Heart left ventricle (tissue), 16 donors: ENCODE data around the gene SIRT5. TPM values are rescaled to one million over a fixed set of nuclear protein-coding genes. Genes with fewer than 3 reads are reported as not detected.
A peak's percentile ranks its signal among the peaks of the same experiment; 100 is the strongest.

ENCODE experiments used
- ATAC-seq, 4 donors: fragments of 200-7000 bp; cut with Tn5 transposase; one replicate each; pipeline ENCODE4 v1.9.1; 2020 to 2022; ENCODE audit warnings: moderate library complexity in 4 of 4, mild to moderate bottlenecking in 3 of 4, moderate number of reproducible peaks in 1 of 4
- DNase-seq, 5 donors: peaks; one replicate each; pipeline ENCODE4 v3.0.0-alpha.2; 2020
- H3K27ac ChIP-seq, 12 donors: fragments of 200-600 bp; sonication (generic) in 4 of 12; one replicate each; pipeline versions ENCODE4 v1.5.0 to v1.8.0; 2016 to 2022; ENCODE audit warnings: mild to moderate bottlenecking in 2 of 12
- H3K27me3 ChIP-seq, 9 donors: fragments of 200-600 bp; sonication (generic) in 2 of 9; one replicate each; pipeline versions ENCODE4 v1.5.1 to v1.8.0; 2016 to 2022; ENCODE audit warnings: mild to moderate bottlenecking in 3 of 9
- H3K36me3 ChIP-seq, 9 donors: fragments of 200-600 bp; sonication (generic) in 2 of 9; one replicate each; pipeline versions ENCODE4 v1.5.0 to v1.8.0; 2018 to 2022; ENCODE audit warnings: mild to moderate bottlenecking in 2 of 9
- H3K4me1 ChIP-seq, 12 donors: fragments of 200-600 bp; sonication (generic) in 4 of 12; one replicate each; pipeline versions ENCODE4 v1.5.0 to v1.8.0; 2016 to 2022; ENCODE audit warnings: mild to moderate bottlenecking in 3 of 12
- H3K4me3 ChIP-seq, 12 donors: fragments of 200-600 bp; sonication (generic) in 4 of 12; one replicate each; pipeline versions ENCODE4 v1.5.0 to v1.8.0; 2017 to 2022; ENCODE audit warnings: mild to moderate bottlenecking in 9 of 12, moderate library complexity in 4 of 12
- H3K9me3 ChIP-seq, 12 donors: fragments of 200-600 bp; sonication (generic) in 4 of 12; one replicate each; pipeline versions ENCODE4 v1.5.0 to v1.8.0; 2016 to 2022; ENCODE audit warnings: mild to moderate bottlenecking in 1 of 12
- POLR2A ChIP-seq, 2 donors: fragments of 450-650 bp; IDR thresholded peaks; one replicate each; pipeline ENCODE4 v1.6.1; 2017; ENCODE audit warnings: antibody characterized with exemption in 2 of 2, mild to moderate bottlenecking in 2 of 2, moderate library complexity in 2 of 2
- WGBS, 4 donors: extraction: QIAGEN DNeasy Blood & Tissue Kit in 2 of 4; methylation state at CpG; one replicate each; pipeline versions ENCODE4 v1.1.5 to v1.1.7; 2013 to 2018; 5-methylcytosine and 5-hydroxymethylcytosine counted together
- intact Hi-C, 10 donors: fragments of 100-400 bp; cut with DNase I; formaldehyde crosslinking; loops; one replicate each; pipeline versions ENCODE4 v1.11.1 to v1.14.2; 2022
- polyA plus RNA-seq, 2 donors: library from polyadenylated mRNA; stranded (reverse); fragments of 200-250 nt; gene quantifications; one replicate each; pipeline ENCODE4 v1.2.3, GENCODE V29; 2013
- total RNA-seq, 9 donors: library from RNA; depleted of rRNA in 2 of 9; stranded (reverse); fragments of >200 nt in 2 of 9; fragmentation: NEBNext Ultra II Directional in 3 of 9; extraction: Animal tissue kit (Norgen Biotek cat#: 25700) in 3 of 9; gene quantifications; one replicate each; pipeline versions ENCODE4 v1.1.0 to v1.2.4, GENCODE V29; 2016 to 2023
- TF ChIP-seq, protein P1 (sequence below), 12 donors: fragments of 200-600 bp; sonication (generic) in 4 of 12; IDR thresholded peaks; one replicate each; pipeline versions ENCODE4 v1.5.0 to v1.8.0; 2018 to 2022; ENCODE audit warnings: antibody characterized with exemption in 12 of 12, mild to moderate bottlenecking in 5 of 12
- donor health status: ischemic (EF 13 %, LVEDD 7.1; RV severe dilation, severe dysfunction).
- donor health status: healthy with polysubstance abuse.
- donor health status: DM: no; HTN: yes; CAD: no.
- donor health status: DM: no; HTN: no; CAD: no.
- donor health status: ischemic (EF 25% LVEDD 6.9; RV normal size, moderate dysfunction).
- donor health status: ischemic (EF 25% LVEDD 5.7; RV mildly dilated, moderate dysfunction).
- donor health status: healthy.
- donor health status: DM: yes; HTN: yes; CAD: no.
- donor health status: ischemic (EF 35%, LVEDD 5.7; RV mildly dilated, moderate dysfunction).
- donor health status: nonischemic (EF 11% LVEDD 7.7; RV severe dilation, severe dysfunction).
- donor health status: DM: yes; HTN: yes; CAD: no.
- donor health status: PGD.
- donor health status: ischemic (EF 29% LVEDD 5.4; RV normal size, mild dysfunction).
- donor health status: nonischemic (EF 23%, LVEDD 6.1; RV moderate dilation, normal function).

Gene SIRT5
- total and polyA plus RNA-seq, 11 donors, result 13.1 to 60.0 (median 37.1) TPM

- peaks cover 0 to 97% (median 81%) of the 10 kb centered on the region in 9 donors for H3K36me3 ChIP-seq
- H3K4me3 ChIP-seq, result no peak overlapping the region
- 58 to 68% (median 61%) methylated on average over 4 of the region's 4 CpGs for WGBS, 4 donors
- no peaks in the 10 kb centered on the region for H3K27me3 ChIP-seq
- no peak for TF ChIP-seq POLR2A (IDR thresholded peaks at IDR 0.05)
- TF ChIP-seq, protein P1, sequence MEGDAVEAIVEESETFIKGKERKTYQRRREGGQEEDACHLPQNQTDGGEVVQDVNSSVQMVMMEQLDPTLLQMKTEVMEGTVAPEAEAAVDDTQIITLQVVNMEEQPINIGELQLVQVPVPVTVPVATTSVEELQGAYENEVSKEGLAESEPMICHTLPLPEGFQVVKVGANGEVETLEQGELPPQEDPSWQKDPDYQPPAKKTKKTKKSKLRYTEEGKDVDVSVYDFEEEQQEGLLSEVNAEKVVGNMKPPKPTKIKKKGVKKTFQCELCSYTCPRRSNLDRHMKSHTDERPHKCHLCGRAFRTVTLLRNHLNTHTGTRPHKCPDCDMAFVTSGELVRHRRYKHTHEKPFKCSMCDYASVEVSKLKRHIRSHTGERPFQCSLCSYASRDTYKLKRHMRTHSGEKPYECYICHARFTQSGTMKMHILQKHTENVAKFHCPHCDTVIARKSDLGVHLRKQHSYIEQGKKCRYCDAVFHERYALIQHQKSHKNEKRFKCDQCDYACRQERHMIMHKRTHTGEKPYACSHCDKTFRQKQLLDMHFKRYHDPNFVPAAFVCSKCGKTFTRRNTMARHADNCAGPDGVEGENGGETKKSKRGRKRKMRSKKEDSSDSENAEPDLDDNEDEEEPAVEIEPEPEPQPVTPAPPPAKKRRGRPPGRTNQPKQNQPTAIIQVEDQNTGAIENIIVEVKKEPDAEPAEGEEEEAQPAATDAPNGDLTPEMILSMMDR (IDR thresholded peaks at IDR 0.05), result no peak
- H3K4me1 ChIP-seq, result peaks cover 0 to 7% (median 0%) of the 10 kb centered on the region in 12 donors
- H3K9me3 ChIP-seq, result no peaks in the 10 kb centered on the region
- ATAC-seq, result no peak
- DNase-seq, result no peak
- intact Hi-C loops, result loop anchor here in 3 of 10 donors (5.0 to 10.0 kb wide), 3 partner anchors 78 to 145 kb away; partner anchors contain the start of gene RANBP9 (in 1 of the 3)
- H3K27ac ChIP-seq, result no peak overlapping the region
Measured at GRCh38 chr6:13629459-13630116, 55.2 kb downstream of the SIRT5 start.

DNA sequence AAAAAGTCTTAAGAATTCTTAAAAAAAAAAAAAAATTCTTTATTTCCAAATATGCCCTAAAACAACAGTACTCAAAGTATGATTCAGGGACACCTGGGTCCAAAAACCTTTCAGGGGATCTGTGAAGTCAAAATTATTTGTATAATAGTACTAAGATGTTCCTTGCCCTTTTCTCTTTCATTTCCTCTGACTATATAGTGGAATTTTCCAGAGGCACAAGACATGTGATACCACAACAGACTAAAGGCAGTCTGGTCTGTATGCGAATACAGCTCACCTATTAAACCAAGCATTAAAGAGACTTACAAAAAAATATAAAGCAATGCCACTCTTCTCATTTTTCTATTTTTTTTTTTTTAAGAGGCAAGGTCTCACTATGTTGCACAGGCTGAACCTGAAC is 56.1 kb downstream of the SIRT5 start:
- WGBS, 4 donors, result 97 to 100% (median 99%) methylated on average over 1 of the region's 1 CpG
- DNase-seq (no peak), ATAC-seq (no peak)
- no peaks in the 10 kb centered on the region for H3K27me3 ChIP-seq
- H3K27ac ChIP-seq, result no peak overlapping the region
- TF ChIP-seq POLR2A (IDR thresholded peaks at IDR 0.05), result no peak
- TF ChIP-seq, protein P1 (IDR thresholded peaks at IDR 0.05), result no peak
- H3K4me1 ChIP-seq, result peaks cover 0 to 8% (median 0%) of the 10 kb centered on the region in 12 donors
- H3K4me3 ChIP-seq, result no peak overlapping the region
- no peaks in the 10 kb centered on the region for H3K9me3 ChIP-seq
- peaks cover 0 to 89% (median 72%) of the 10 kb centered on the region in 9 donors for H3K36me3 ChIP-seq
- intact Hi-C loops, result loop anchor here in 2 of 10 donors (5.0 to 10.0 kb wide), 2 partner anchors 82 to 144 kb away; partner anchors contain the start of gene RANBP9 (in 1 of the 2)

GRCh38 chr6:13633343-13633742 is 58.9 kb downstream of the SIRT5 start:
- ATAC-seq (no peak), DNase-seq (no peak)
- WGBS, 4 donors, result 96 to 100% (median 97%) methylated on average over 2 of the region's 2 CpGs
- Histone ChIP-seq H3K27me3 (no peaks in the 10 kb centered on the region), H3K36me3 (peaks cover 0 to 85% (median 66%) of the 10 kb centered on the region in 9 donors), H3K9me3 (no peaks in the 10 kb centered on the region), H3K4me3 (no peak overlapping the region), H3K4me1 (peaks cover 0 to 25% (median 0%) of the 10 kb centered on the region in 12 donors), H3K27ac (no peak overlapping the region)
- intact Hi-C loops, result loop anchor here in 2 of 10 donors (5.0 to 10.0 kb wide), 2 partner anchors 79 to 141 kb away; partner anchors contain the start of gene RANBP9 (in 1 of the 2)
- no peak for TF ChIP-seq POLR2A (IDR thresholded peaks at IDR 0.05)
- TF ChIP-seq, protein P1 (IDR thresholded peaks at IDR 0.05), result no peak

DNA sequence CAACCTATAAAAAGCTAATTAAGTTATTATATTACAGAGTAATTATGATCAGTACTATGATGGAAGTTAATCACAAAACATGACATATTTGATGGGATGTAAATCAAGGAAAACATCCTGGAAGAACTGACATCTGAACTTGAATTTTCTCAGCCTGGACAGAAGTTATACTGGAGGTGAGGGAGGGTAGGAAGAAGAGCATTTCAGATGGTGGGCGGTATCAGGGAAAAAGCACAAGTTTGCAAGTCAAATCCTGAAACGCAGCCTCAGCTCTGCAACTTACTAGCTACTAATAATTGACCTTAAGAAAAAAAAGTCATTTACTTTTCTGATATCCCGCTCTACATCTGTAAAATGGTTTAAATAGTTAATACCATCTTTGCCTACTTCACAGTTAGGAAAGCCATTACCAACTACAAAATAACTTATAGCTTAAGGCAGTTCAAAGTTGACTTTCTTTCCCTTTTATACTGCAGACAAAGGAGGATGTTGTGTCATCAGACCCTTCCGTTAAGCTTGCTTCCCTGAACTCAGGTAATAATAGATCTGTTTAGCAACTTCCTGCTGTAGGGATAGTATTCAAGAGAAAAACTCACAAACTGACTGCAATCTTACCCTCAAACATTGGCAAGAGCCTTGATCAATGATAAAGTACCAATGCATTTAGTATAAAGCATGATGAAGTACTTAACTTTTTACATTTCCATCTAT is 61.7 kb downstream of the SIRT5 start:
- Histone ChIP-seq H3K27me3 (no peaks in the 10 kb centered on the region), H3K27ac (peak overlapping the region in 1 of 12 donors; percentile 39), H3K4me3 (no peak overlapping the region), H3K36me3 (peaks cover 0 to 84% (median 67%) of the 10 kb centered on the region in 9 donors), H3K4me1 (peaks cover 0 to 25% (median 0%) of the 10 kb centered on the region in 12 donors), H3K9me3 (no peaks in the 10 kb centered on the region)
- TF ChIP-seq, protein P1 (IDR thresholded peaks at IDR 0.05), result no peak
- no peak for TF ChIP-seq POLR2A (IDR thresholded peaks at IDR 0.05)
- DNase-seq (no peak), ATAC-seq (peak in 1 of 4 donors; percentile 69)
- 67 to 78% (median 72%) methylated on average over 4 of the region's 4 CpGs for WGBS, 4 donors
- intact Hi-C loops, result loop anchor here in 1 of 10 donors (10.0 kb wide), 1 partner anchor 139 kb away; no protein-coding TSS in a partner anchor
